SK-N-MC (cell line): Measurements from ENCODE around the gene RPS26.
A peak's percentile ranks its signal among the peaks of the same experiment; 100 is the strongest.
"Not testable (repeated sequence)": the region's sequence is repeated elsewhere in the genome, so short reads cannot be mapped to it uniquely, and the experiment has no call there.

Experiments
- DNase-seq: peaks from one replicate; pipeline ENCODE4 v3.0.0-alpha.2; 2011; ENCODE audit warnings: low read depth, low spot score
- H3K27ac ChIP-seq: fragments of 200-600 bp; sonication (generic); 2 replicates; pipeline ENCODE4 v1.5.1; 2016; ENCODE audit warnings: mixed run types
- H3K36me3 ChIP-seq: fragments of 200-600 bp; sonication (generic); 2 replicates; pipeline ENCODE4 v1.6.1; 2017; ENCODE audit warnings: antibody characterized with exemption, low read length, mixed read lengths; ENCODE audit not compliant: insufficient read depth
- H3K4me3 ChIP-seq: fragments of 200-600 bp; sonication (generic); 2 replicates; pipeline ENCODE4 v1.5.1; 2016
- H3K9ac ChIP-seq: fragments of 200-600 bp; sonication (generic); 2 replicates; pipeline ENCODE4 v1.8.0; 2017; ENCODE audit warnings: mixed run types, mixed read lengths; ENCODE audit not compliant: insufficient read length
- H3K9me3 ChIP-seq: fragments of 200-600 bp; sonication (generic); 2 replicates; pipeline ENCODE4 v1.6.1; 2017; ENCODE audit warnings: low read depth, mild to moderate bottlenecking, antibody characterized with exemption, low read length, moderate library complexity, mixed read lengths
- EZH2 ChIP-seq: fragments of 200-600 bp; sonication (generic); IDR thresholded peaks from one replicate; pipeline ENCODE4 v1.6.1; 2017; ENCODE audit warnings: antibody characterized with exemption
- FOXP2 ChIP-seq: optimal IDR thresholded peaks from 2 replicates; pipeline ENCODE3; 2011; ENCODE audit warnings: mild to moderate bottlenecking, moderate library complexity; ENCODE audit not compliant: insufficient read depth; ENCODE audit errors: extremely low read length, control extremely low read depth
- POLR2AphosphoS5 ChIP-seq: IDR thresholded peaks from 2 replicates; pipeline ENCODE4 v1.6.1; 2012; ENCODE audit warnings: mild to moderate bottlenecking, low read depth, low read length, borderline replicate concordance

RPS26 gene

GRCh38 chr12:56001487-56002100 lies 40.1 kb upstream of the RPS26 start:
- Histone ChIP-seq H3K4me3 (no peak overlapping the region), H3K9ac (no peak overlapping the region), H3K27ac (no peak overlapping the region), H3K36me3 (no peaks in the 10 kb centered on the region), H3K9me3 (no peaks in the 10 kb centered on the region)
- DNase-seq: no peak
- TF ChIP-seq EZH2 (no peak), POLR2AphosphoS5 (no peak), FOXP2 (no peak)

GRCh38 chr12:56003376-56003775 lies 38.3 kb upstream of the RPS26 start:
- H3K9me3 ChIP-seq, DNase-seq, H3K36me3 ChIP-seq, H3K9ac ChIP-seq, H3K4me3 ChIP-seq, H3K27ac ChIP-seq: not testable (repeated sequence)

GRCh38 chr12:56004211-56004610 lies 37.5 kb upstream of the RPS26 start:
- no peak for DNase-seq
- no peaks in the 10 kb centered on the region for H3K36me3 ChIP-seq
- H3K4me3 ChIP-seq: no peak overlapping the region
- no peaks in the 10 kb centered on the region for H3K9me3 ChIP-seq
- TF ChIP-seq FOXP2: no peak
- TF ChIP-seq POLR2AphosphoS5: no peak
- TF ChIP-seq EZH2: no peak
- H3K27ac ChIP-seq: no peak overlapping the region
- H3K9ac ChIP-seq: no peak overlapping the region

- no peak for DNase-seq
These were observed 33.9 kb upstream of the RPS26 start for GRCh38 chr12:56007564-56008559.

GRCh38 chr12:56010111-56010570 lies 31.6 kb upstream of the RPS26 start:
- no peaks in the 10 kb centered on the region for H3K36me3 ChIP-seq
- no peaks in the 10 kb centered on the region for H3K9me3 ChIP-seq
- H3K27ac ChIP-seq: no peak overlapping the region
- TF ChIP-seq POLR2AphosphoS5 (no peak), EZH2 (no peak), FOXP2 (no peak)
- no peak for DNase-seq
- H3K4me3 ChIP-seq: no peak overlapping the region
- H3K9ac ChIP-seq: no peak overlapping the region

More at GRCh38 chr12:56007564-56008559, 33.9 kb upstream of the RPS26 start:
- H3K4me3 ChIP-seq: peak overlapping the region; percentile 76
- H3K27ac ChIP-seq: no peak overlapping the region
- peak overlapping the region; percentile 57 for H3K9ac ChIP-seq
- no peaks in the 10 kb centered on the region for H3K9me3 ChIP-seq
- no peaks in the 10 kb centered on the region for H3K36me3 ChIP-seq
- TF ChIP-seq EZH2: no peak
- no peak; the same call in 1 of the 2 replicates for TF ChIP-seq POLR2AphosphoS5
- TF ChIP-seq FOXP2: no peak

DNA sequence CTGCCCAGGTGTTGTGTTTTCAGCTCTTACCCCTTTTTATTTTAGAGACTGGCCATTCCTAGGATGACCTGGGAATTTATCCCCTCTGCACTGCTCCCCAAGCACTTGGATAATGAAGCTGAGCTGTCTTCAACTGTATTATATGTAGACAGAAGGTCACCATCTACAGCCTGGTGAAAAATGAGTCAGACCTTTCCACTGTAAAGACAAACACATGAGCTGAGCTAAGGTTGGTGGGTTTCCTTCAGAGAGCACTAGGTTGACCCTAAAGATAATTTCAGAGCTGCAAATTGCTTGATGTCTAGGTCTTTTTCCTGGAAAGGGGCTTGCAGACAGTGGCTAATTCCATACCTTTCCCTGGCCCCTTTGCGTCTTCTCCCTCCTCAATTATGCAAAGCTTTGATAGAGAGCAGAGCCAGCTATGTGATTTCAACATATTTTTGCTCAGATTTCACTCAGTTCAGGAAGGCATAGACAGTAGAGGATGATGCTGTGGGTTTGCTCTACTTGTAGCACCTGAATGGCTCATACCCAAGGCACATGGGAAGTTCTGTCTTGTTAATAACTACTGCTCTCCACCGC lies 30.1 kb upstream of the RPS26 start:
- Histone ChIP-seq H3K36me3 (no peaks in the 10 kb centered on the region), H3K27ac (no peak overlapping the region), H3K4me3 (no peak overlapping the region), H3K9ac (no peak overlapping the region), H3K9me3 (no peaks in the 10 kb centered on the region)
- no peak for DNase-seq
- TF ChIP-seq POLR2AphosphoS5: no peak
- TF ChIP-seq FOXP2: no peak
- no peak for TF ChIP-seq EZH2

DNA sequence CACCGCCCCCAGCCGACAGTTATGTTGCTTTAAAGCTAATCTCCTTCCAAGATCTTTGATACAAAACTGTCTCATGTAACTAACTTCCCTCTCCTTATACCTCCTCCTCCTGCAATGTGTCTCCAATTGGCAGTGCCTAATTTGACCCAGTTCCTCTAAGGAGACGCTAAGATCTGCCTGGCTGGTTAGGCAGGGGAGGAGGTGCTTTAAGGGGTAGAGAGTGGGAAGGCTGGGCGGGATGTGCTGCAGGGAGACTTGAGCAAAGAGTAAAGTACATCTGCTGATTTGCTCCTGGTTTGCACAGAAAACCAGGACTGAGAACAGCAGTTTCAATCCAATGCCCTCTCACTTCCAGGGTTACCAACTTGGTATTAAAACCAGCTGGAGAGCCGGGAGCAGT lies 28.2 kb upstream of the RPS26 start:
- Histone ChIP-seq H3K36me3 (no peaks in the 10 kb centered on the region), H3K9ac (no peak overlapping the region), H3K4me3 (no peak overlapping the region), H3K9me3 (no peaks in the 10 kb centered on the region), H3K27ac (no peak overlapping the region)
- no peak for DNase-seq
- TF ChIP-seq POLR2AphosphoS5: no peak
- TF ChIP-seq FOXP2: no peak
- TF ChIP-seq EZH2: no peak

DNA sequence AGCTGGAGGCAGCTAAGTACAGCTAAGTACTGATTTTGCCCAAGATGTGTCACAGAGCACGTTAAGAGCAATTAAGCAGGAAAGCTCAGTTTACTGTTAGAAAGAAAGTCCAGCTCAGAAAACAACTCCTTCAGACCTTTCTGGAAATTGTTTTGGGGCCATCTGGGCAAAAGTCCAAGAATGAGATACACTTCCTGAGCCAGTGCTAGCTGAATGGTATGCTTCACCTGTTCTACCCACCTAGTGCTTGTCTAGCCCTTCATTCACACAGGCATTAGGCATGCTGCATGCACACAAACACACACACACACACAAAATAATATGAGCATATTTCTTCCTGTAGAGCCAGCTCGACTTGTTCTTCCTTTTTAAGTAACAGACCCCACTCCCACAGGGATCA lies 27.5 kb upstream of the RPS26 start:
- no peak for DNase-seq
- H3K9ac ChIP-seq: no peak overlapping the region
- H3K27ac ChIP-seq: no peak overlapping the region
- no peaks in the 10 kb centered on the region for H3K36me3 ChIP-seq
- no peaks in the 10 kb centered on the region for H3K9me3 ChIP-seq
- no peak for TF ChIP-seq EZH2
- TF ChIP-seq FOXP2: no peak
- TF ChIP-seq POLR2AphosphoS5: no peak
- no peak overlapping the region for H3K4me3 ChIP-seq

- Histone ChIP-seq H3K4me3 (no peak overlapping the region), H3K36me3 (no peaks in the 10 kb centered on the region), H3K9me3 (no peaks in the 10 kb centered on the region), H3K9ac (no peak overlapping the region), H3K27ac (no peak overlapping the region)
- TF ChIP-seq FOXP2 (no peak), POLR2AphosphoS5 (no peak), EZH2 (no peak)
- DNase-seq: no peak
These were observed 24.5 kb upstream of the RPS26 start for GRCh38 chr12:56017181-56017580.
